Measurements from ENCODE around the gene TLR8.

TLR8 gene

DNA sequence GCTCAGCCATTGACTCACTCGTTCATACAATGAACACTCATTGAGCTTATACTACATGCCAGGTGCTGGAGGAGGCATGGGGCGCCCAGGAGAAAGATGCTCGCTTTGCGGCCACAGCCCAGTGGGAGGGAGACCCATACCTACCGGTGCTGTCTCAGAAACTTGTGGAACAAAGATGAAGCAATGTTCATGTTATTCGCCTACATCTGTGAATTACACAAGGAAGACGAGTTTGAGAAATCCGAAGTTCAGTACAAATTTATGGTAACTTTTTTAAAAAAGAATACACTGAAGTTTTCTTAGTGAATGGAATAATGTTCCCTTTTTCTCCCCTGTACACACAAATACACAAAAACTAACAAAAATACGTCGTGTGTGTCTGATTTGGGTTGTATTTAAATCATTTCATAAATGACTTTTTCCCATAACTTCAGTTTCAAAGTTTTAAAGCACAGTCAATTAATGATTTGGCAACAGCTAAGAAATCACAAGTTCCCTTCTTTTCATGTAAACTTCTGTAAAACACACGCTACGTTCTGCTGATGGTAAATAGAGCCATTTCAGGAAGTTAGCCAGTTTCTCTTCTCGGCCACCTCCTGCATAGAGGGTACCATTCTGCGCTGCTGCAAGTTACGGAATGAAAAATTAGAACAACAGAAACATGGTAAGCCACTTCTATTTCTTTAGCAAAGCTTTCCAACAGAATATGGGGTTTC lies at the start of gene TLR8:
Gene TLR8 (plus strand): TSS at position 575 of the 716 bp plus-strand sequence. CDS start 87 bp downstream, at position 662.
- Mint-ChIP-seq H3K4me1 (peaks cover 20% of the 10 kb centered on the region), H3K27ac (no peak within 1 kb of the TSS), H3K36me3 (no peaks in the 10 kb centered on the region), H3K4me3 (no peak within 1 kb of the TSS), H3K27me3 (no peaks in the 10 kb centered on the region), H3K9me3 (no peaks in the 10 kb centered on the region)

DNA sequence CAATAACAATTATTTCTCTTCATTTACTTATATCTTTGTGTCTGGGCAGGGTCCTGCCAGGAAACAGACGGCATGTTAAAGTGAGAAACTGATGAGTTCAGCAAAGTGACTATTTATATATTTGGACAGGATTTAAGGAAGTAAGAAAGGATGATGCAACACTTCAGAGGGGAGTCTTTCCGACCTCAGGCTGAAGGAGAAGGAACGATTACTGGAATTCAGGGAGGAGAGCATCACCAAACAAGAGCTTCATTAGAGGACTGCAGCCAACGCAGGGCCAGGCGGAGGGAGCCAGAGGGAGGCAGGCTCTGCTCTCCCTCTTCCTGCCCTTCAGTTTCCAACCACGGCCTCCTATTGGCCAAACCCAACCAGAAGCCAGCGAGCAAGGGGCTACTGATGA lies 41.1 kb upstream of the TLR8 start:
- Mint-ChIP-seq H3K4me1 (peaks cover 9% of the 10 kb centered on the region), H3K9me3 (no peaks in the 10 kb centered on the region), H3K4me3 (no peak overlapping the region), H3K36me3 (no peaks in the 10 kb centered on the region), H3K27me3 (no peaks in the 10 kb centered on the region), H3K27ac (no peak overlapping the region)

DNA sequence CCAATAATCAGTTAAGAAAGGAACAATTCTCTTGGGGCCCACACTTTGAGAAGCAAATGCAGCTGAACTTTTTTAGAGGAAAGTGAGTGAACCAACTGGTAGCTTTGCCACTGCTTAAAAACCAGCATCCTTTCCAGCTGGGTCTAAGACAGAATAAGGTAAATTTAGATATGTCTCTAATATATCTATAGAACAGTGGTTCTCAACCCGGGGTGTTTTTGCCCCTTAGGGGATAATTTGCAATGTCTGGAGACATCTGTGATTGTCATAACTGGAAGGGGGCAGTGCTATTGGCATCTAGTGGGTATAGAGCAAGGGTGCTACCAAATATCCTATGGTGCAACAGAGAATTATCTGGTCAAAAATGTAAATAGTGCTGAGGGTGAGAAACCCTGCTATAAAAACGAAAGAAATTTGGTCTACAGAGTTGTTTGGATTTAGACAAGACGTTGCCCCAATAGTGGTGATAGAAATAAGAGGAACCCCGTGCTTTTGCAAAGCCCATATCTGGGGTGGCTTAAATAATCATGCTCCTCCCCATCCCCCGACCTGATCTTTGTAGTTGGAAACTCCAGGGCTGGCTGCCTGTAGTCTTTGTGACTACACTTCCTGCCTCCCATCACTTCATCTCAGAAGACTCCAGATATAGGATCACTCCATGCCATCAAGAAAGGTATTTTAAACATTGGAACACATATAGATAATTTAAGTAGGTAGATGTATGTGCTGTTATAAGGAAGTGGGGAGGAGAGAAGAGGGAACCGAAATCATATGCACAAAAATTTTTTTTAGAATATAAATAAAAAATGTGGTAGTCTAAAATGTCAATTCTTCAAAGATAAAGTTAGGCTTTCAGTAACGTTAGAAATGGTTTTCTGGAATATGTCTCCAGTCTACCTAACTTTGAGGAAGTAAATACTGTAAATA lies 39.7 kb upstream of the TLR8 start, which contains the start of gene TLR7:
Gene TLR7 (plus strand): TSS at position 622 of the 927 bp plus-strand sequence. CDS start 507 bp downstream, outside the sequence.
- H3K4me3 Mint-ChIP-seq: no peak within 1 kb of the TSS
- H3K36me3 Mint-ChIP-seq: no peaks in the 10 kb centered on the region
- H3K27me3 Mint-ChIP-seq: no peaks in the 10 kb centered on the region
- H3K9me3 Mint-ChIP-seq: no peaks in the 10 kb centered on the region
- no peak within 1 kb of the TSS for H3K27ac Mint-ChIP-seq
- peaks cover 9% of the 10 kb centered on the region for H3K4me1 Mint-ChIP-seq

DNA sequence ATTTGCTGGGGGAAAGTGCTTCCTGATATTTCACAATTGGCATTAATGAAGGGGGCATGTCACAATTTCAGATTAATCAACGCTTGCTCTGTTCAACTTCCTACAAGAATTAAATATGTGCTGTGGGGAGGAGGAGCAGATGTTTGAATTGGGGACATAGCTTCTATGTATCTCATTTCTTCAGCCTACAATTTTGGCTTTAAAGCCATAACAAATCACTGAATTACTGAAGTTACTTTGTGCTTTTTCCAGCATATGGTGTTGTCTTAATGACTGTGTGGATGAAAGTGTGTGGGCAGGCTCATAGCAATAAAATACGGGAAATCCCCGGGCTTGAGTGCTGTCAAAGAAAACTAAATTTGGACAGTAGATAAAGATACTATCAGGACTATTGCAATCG lies 38.7 kb upstream of the TLR8 start:
- Mint-ChIP-seq H3K4me1 (peaks cover 9% of the 10 kb centered on the region), H3K9me3 (no peaks in the 10 kb centered on the region), H3K36me3 (no peaks in the 10 kb centered on the region), H3K4me3 (no peak overlapping the region), H3K27ac (no peak overlapping the region), H3K27me3 (no peaks in the 10 kb centered on the region)

DNA sequence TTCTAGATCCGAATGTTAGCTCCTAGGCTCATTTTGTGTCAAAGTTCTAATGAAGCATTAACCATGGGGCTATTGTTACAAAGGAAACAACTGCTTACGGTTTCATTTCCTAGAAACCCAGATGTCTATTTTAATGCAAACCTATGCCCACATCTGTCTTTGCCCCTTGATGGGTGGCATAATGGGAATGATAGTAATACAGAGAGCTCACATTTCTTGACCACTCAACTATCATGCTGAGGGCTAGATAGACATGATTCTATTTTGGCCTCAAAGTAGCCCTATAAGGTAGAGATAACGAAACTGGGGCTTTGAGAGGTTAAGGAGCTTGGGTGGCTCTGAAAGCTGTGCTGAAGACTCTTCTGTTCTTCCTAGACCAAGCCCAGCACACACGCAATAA lies 37.7 kb upstream of the TLR8 start:
- H3K27ac Mint-ChIP-seq: no peak overlapping the region
- no peak overlapping the region for H3K4me3 Mint-ChIP-seq
- peaks cover 9% of the 10 kb centered on the region for H3K4me1 Mint-ChIP-seq
- H3K9me3 Mint-ChIP-seq: no peaks in the 10 kb centered on the region
- H3K27me3 Mint-ChIP-seq: no peaks in the 10 kb centered on the region
- H3K36me3 Mint-ChIP-seq: no peaks in the 10 kb centered on the region

DNA sequence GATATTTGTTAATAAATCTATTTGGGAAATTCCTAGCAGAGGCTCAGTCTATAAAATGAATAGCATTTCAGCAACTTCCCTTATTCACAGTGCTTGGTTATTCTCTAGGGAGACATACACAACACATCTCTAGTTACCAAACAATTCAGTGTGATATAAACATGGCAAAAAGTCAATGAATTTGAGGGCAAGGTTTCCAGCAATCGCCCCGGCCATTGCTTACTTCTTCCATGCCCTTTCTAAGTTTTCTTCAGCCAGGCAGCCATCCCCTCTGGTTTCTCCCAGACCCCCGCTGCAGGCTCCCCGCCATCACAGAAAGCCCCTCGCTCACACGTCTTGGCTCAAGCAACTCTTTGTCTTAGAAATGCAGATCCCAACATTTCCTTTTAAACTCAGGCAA lies 35.2 kb upstream of the TLR8 start:
- H3K4me3 Mint-ChIP-seq: no peak overlapping the region
- H3K36me3 Mint-ChIP-seq: no peaks in the 10 kb centered on the region
- H3K27ac Mint-ChIP-seq: no peak overlapping the region
- no peaks in the 10 kb centered on the region for H3K9me3 Mint-ChIP-seq
- no peaks in the 10 kb centered on the region for H3K27me3 Mint-ChIP-seq
- peaks cover 9% of the 10 kb centered on the region for H3K4me1 Mint-ChIP-seq

DNA sequence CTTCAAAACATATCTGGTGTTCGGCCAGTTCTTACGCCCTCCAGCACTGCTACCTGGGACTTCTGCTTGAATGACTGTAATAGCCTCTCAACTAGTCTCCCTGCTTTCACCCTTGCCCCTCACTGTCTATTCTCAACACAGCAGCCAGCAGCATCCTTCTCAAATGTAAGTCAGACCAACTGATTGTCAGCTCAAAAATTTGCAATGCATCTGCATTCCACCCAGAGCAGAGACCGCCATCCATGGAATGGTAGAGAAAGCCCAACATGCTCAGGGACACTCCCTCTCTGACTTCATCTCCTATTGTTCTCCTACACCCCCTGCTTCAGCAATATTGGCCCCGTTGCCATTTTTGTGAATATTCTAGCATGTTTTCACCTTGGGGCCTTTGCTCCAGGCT lies 33.7 kb upstream of the TLR8 start:
- no peaks in the 10 kb centered on the region for H3K9me3 Mint-ChIP-seq
- H3K4me3 Mint-ChIP-seq: no peak overlapping the region
- peaks cover 4% of the 10 kb centered on the region for H3K4me1 Mint-ChIP-seq
- H3K36me3 Mint-ChIP-seq: no peaks in the 10 kb centered on the region
- H3K27me3 Mint-ChIP-seq: no peaks in the 10 kb centered on the region
- no peak overlapping the region for H3K27ac Mint-ChIP-seq

DNA sequence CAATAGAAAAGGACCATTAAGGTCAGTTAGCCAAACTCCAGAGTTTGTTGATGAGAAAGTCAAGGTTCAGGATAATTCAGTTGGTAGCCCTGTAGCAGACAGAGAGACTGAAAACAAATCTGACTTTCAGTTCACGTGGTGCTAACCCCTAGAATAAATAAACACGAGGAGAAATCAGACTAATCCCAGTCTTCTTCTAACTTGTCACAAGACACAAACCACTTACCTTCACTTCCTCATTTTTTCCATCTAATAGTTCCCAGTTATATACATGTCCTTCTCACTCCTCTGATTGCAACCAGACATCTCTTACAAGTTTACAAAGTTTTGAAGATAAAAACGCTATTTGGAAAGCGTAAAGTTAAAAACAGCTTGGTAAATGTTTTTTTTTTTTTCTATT lies 31.8 kb upstream of the TLR8 start:
- no peaks in the 10 kb centered on the region for H3K36me3 Mint-ChIP-seq
- H3K27ac Mint-ChIP-seq: no peak overlapping the region
- H3K4me1 Mint-ChIP-seq: no peaks in the 10 kb centered on the region
- no peaks in the 10 kb centered on the region for H3K27me3 Mint-ChIP-seq
- H3K9me3 Mint-ChIP-seq: no peaks in the 10 kb centered on the region
- H3K4me3 Mint-ChIP-seq: no peak overlapping the region

DNA sequence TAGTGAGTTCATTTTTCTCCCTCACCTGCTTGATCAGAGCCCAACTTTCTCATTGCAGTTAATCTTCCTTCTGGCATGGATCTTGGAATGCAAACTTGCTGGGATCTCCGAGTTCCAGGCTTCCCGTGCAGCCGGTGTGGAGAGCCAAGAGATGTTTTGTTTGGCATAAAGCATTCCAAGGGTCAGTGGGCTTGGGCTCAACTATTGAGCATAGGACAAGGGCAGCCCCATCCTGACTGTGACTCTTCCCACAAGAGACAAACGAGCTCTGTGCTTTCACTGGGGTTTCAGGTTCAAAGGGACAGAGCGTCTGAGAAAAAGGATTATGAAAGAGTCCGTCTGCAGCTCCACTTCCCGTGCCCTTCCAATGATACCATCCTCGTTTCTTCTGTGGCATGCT lies 29.0 kb upstream of the TLR8 start:
- no peak overlapping the region for H3K4me3 Mint-ChIP-seq
- H3K27ac Mint-ChIP-seq: no peak overlapping the region
- H3K9me3 Mint-ChIP-seq: no peaks in the 10 kb centered on the region
- H3K4me1 Mint-ChIP-seq: no peaks in the 10 kb centered on the region
- H3K36me3 Mint-ChIP-seq: no peaks in the 10 kb centered on the region
- H3K27me3 Mint-ChIP-seq: no peaks in the 10 kb centered on the region

DNA sequence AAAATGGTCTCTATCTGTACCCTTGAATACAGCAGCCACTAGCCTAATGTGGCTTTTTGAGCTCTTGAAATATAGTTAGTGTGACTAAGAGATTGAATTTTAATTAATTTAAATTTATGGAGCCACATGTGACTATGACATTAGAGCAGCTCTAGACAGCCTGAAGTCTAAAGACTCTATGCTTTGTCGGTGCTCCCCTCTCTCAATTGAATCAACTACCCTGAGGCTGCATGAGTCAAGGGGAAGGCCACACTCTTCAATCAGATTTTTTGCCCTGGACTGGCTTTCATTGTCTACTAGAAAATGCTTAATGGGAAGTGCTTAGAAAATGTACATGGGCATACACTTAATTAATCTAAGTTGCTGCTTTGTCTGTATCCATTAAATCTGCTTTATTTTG lies 27.9 kb upstream of the TLR8 start:
- H3K27me3 Mint-ChIP-seq: no peaks in the 10 kb centered on the region
- H3K4me1 Mint-ChIP-seq: no peaks in the 10 kb centered on the region
- H3K9me3 Mint-ChIP-seq: no peaks in the 10 kb centered on the region
- H3K36me3 Mint-ChIP-seq: no peaks in the 10 kb centered on the region
- H3K27ac Mint-ChIP-seq: no peak overlapping the region
- no peak overlapping the region for H3K4me3 Mint-ChIP-seq

DNA sequence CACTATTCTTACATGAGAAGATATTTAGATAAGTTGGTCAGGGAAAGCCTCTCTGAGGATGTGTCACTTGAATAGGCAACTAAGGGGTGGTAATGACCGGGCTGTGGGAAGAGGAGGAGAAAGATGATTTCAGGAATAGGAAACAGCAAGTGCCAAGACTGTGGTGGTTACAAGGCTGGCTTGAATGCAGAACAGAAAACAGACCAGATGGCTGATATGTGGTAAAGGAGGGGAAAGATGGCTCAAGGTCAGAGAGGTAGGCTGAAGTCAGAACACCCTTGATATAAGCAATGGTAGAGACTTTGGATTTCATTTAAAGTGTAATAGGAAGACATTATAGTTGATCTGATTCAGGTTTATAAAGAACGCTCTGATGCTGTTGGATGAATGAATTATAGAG lies 24.5 kb upstream of the TLR8 start:
- no peak overlapping the region for H3K27ac Mint-ChIP-seq
- H3K4me3 Mint-ChIP-seq: no peak overlapping the region
- H3K4me1 Mint-ChIP-seq: no peaks in the 10 kb centered on the region
- H3K9me3 Mint-ChIP-seq: no peaks in the 10 kb centered on the region
- H3K27me3 Mint-ChIP-seq: no peaks in the 10 kb centered on the region
- H3K36me3 Mint-ChIP-seq: no peaks in the 10 kb centered on the region

DNA sequence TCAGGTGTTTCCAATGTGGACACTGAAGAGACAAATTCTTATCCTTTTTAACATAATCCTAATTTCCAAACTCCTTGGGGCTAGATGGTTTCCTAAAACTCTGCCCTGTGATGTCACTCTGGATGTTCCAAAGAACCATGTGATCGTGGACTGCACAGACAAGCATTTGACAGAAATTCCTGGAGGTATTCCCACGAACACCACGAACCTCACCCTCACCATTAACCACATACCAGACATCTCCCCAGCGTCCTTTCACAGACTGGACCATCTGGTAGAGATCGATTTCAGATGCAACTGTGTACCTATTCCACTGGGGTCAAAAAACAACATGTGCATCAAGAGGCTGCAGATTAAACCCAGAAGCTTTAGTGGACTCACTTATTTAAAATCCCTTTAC lies 20.9 kb upstream of the TLR8 start:
- Mint-ChIP-seq H3K27ac (no peak overlapping the region), H3K27me3 (no peaks in the 10 kb centered on the region), H3K36me3 (no peaks in the 10 kb centered on the region), H3K9me3 (no peaks in the 10 kb centered on the region), H3K4me3 (no peak overlapping the region), H3K4me1 (peaks cover 11% of the 10 kb centered on the region)

DNA sequence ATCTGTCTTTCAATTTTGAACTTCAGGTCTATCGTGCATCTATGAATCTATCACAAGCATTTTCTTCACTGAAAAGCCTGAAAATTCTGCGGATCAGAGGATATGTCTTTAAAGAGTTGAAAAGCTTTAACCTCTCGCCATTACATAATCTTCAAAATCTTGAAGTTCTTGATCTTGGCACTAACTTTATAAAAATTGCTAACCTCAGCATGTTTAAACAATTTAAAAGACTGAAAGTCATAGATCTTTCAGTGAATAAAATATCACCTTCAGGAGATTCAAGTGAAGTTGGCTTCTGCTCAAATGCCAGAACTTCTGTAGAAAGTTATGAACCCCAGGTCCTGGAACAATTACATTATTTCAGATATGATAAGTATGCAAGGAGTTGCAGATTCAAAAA lies 19.9 kb upstream of the TLR8 start:
- peaks cover 16% of the 10 kb centered on the region for H3K4me1 Mint-ChIP-seq
- no peaks in the 10 kb centered on the region for H3K27me3 Mint-ChIP-seq
- no peak overlapping the region for H3K4me3 Mint-ChIP-seq
- H3K36me3 Mint-ChIP-seq: no peaks in the 10 kb centered on the region
- H3K27ac Mint-ChIP-seq: no peak overlapping the region
- no peaks in the 10 kb centered on the region for H3K9me3 Mint-ChIP-seq

DNA sequence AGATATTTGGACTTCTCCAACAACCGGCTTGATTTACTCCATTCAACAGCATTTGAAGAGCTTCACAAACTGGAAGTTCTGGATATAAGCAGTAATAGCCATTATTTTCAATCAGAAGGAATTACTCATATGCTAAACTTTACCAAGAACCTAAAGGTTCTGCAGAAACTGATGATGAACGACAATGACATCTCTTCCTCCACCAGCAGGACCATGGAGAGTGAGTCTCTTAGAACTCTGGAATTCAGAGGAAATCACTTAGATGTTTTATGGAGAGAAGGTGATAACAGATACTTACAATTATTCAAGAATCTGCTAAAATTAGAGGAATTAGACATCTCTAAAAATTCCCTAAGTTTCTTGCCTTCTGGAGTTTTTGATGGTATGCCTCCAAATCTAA lies 19.3 kb upstream of the TLR8 start:
- Mint-ChIP-seq H3K27me3 (no peaks in the 10 kb centered on the region), H3K36me3 (no peaks in the 10 kb centered on the region), H3K4me1 (peaks cover 19% of the 10 kb centered on the region), H3K27ac (no peak overlapping the region), H3K4me3 (no peak overlapping the region), H3K9me3 (no peaks in the 10 kb centered on the region)

DNA sequence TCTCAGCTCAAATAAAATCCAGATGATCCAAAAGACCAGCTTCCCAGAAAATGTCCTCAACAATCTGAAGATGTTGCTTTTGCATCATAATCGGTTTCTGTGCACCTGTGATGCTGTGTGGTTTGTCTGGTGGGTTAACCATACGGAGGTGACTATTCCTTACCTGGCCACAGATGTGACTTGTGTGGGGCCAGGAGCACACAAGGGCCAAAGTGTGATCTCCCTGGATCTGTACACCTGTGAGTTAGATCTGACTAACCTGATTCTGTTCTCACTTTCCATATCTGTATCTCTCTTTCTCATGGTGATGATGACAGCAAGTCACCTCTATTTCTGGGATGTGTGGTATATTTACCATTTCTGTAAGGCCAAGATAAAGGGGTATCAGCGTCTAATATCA lies 18.7 kb upstream of the TLR8 start:
- no peaks in the 10 kb centered on the region for H3K27me3 Mint-ChIP-seq
- peaks cover 25% of the 10 kb centered on the region for H3K4me1 Mint-ChIP-seq
- H3K4me3 Mint-ChIP-seq: no peak overlapping the region
- H3K27ac Mint-ChIP-seq: no peak overlapping the region
- H3K36me3 Mint-ChIP-seq: no peaks in the 10 kb centered on the region
- no peaks in the 10 kb centered on the region for H3K9me3 Mint-ChIP-seq

DNA sequence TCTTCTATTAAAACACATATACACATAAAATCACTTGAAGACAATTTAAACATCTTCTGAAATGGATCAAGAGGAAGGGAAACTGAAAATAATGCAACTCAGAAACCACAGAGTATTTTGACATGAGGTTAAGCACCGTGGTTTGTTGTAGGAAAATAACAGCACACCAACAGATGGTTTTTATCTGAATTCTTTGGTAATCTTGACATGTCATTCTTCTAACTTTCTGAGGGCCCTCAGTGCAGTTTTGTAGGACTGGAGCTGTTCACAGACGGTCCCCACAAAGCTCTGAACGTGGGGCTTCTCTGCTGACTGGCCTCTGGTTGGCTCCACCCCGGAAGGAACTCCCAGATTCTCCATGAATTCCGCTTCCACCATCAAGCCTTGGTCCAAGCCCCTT lies 16.0 kb upstream of the TLR8 start:
- no peak overlapping the region for H3K4me3 Mint-ChIP-seq
- H3K4me1 Mint-ChIP-seq: peaks cover 34% of the 10 kb centered on the region
- H3K27ac Mint-ChIP-seq: no peak overlapping the region
- H3K9me3 Mint-ChIP-seq: no peaks in the 10 kb centered on the region
- no peaks in the 10 kb centered on the region for H3K36me3 Mint-ChIP-seq
- H3K27me3 Mint-ChIP-seq: no peaks in the 10 kb centered on the region

Data from activated naive CD4-positive, alpha-beta T cell treated with anti-CD3 and anti-CD28 coated beads, Interleukin-2, amount 50 U/mL, for 24 hours (primary cell).